AG09309 (cell line): ENCODE data around the gene CBX8.

Source experiments
- DNase-seq: peaks from one replicate; pipeline ENCODE4 v3.0.0-alpha.2; 2010; ENCODE audit warnings: low read depth
- H3K4me3 ChIP-seq: 2 replicates; pipeline ENCODE4 v1.5.1; 2011; ENCODE audit warnings: mild to moderate bottlenecking, low read depth, low read length, moderate library complexity; ENCODE audit not compliant: control insufficient read depth
- CTCF ChIP-seq: IDR thresholded peaks from 2 replicates; pipeline ENCODE4 v1.5.1; 2011; ENCODE audit warnings: mild to moderate bottlenecking, low read depth, low read length, inconsistent platforms; ENCODE audit not compliant: insufficient read depth, control insufficient read depth; ENCODE audit errors: missing control alignments

The CBX8 gene

DNA sequence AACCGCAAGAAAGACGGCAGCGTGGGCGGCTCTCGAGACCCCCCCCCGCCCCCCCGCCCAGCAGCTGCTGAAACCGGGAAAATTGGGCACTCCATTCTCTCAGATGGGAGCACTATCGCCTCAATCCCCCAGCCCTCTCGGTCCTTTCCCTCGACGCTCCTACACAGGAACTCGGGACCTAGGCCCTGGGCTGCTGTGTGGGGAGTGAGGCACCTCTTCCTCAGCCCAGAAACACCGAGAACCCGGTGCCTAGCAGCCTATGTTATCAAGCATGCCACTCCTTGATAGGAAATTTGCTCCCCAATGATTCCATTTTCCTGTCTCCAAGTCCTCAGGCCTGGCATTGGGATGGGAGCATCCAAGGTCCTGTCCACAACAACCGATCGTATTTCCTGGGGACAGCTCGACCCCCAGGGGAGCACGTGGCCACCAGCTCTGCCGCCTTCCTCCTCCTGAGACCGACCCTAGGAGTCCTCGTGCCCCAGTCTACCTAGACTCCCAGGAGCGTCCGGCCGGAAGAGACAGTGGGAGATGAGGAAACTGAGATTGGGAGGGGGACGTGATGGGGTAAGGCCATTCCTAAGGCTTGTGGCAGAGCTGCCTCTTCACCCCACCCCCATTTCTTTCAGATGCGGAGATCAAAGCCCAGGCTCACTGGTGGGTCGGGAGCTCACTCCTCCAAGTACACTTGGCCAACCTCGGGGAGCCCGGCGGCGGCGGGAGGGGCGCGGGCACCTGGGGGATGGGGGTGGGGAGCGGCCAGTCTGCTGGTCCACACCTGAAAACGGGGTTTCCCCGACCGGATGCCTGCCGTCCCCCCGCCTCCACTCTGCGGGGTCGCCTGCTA is 17.5 kb upstream of the CBX8 start:
- no peak for DNase-seq
- no peak overlapping the region for H3K4me3 ChIP-seq
- no peak for TF ChIP-seq CTCF

DNA sequence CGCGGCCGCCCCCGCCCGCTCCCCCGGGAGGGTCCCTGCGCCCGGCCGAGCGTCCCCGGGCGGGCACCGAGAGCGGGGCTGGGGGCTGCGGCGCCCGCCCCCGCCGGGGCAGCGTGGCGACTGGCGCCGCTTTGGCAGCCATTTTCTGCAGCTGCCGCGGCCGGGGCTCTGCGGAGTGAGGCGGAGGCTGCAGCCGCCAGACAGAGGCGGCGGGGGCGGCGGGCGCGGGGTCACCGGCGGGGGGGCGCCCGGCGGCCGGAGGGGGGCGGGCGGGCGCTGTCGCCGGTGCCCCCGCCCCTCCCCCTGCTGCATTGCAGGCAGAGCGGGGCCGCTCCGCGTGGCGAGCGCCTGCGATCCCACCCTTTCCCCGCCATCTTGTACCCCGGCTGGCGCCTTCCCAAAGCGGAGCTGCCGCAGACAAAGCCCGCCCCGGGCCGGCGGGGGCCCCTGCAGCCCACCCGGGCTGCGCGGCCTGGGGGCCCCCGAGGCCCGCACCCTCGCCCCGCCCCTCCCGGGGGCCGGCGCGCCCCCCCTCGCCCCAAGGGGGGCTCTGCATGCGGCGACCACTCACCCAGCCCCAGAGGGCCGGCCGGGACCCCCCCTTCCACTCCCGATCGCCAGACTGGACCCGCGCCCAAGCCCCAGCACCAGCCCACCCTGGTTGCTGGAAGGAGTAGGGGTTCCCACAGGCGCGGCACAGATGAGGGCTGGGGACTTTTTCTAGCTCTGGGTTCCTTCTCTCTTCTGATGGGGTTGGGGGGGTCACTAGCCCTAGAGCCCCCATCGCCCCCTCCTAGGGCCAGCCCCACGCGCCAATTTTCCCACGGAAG is 16.6 kb upstream of the CBX8 start:
- peak overlapping the region; percentile 16; the same call in 1 of the 2 replicates for H3K4me3 ChIP-seq
- DNase-seq, result no peak
- no peak for TF ChIP-seq CTCF

DNA sequence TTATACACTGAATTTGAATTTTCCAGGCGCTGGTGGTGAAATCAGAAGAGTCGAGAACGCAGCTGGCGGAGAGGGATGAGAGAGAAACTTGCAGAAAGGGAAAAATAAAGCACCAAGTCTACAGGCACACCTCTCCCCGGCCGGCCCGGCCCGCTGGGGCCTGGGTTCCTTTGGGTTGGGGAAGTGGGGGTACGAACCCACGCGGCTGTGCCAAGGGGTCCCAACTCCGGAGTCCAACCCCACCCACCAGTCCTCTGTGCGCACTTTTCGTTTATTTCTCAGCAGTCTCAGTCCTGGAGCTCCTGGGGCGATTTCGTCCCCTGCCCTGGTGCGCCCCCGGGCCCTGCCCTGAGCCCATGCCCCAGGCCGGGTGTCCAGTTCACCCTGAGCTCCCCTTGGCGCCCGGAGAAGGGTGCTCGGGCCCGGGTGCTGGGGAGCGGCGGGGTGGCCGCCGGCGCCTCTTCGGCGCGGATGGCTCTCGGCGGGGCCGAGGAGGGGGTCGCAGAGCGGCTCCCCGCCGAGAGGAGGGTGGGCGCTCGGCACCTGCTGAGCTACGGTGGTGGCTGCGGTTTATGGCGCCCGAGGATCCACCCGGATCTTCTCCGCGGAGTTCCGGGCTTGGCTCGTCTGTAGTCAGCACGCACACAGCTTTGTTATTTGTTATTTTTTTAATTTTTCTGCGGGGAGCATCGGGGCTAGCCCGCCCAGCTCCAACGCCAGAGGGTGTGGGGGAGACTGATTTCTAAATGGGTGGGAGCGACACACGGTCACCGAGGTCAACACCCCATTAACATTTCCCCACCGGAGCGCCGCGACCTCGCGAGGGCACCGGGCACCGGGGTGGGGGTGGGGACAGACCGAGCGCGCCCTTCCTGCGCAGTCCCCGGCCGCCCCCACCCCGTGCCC is 15.7 kb upstream of the CBX8 start:
- peak overlapping the region; percentile 22 for H3K4me3 ChIP-seq
- DNase-seq, result no peak
- TF ChIP-seq CTCF, result no peak

GRCh38 chr17:79811868-79812352 is 15.0 kb upstream of the CBX8 start:
- no peak overlapping the region for H3K4me3 ChIP-seq
- DNase-seq, result no peak

GRCh38 chr17:79811011-79811867 is 14.4 kb upstream of the CBX8 start:
- no peak for DNase-seq
- peak; percentile 47 for TF ChIP-seq CTCF
- no peak overlapping the region for H3K4me3 ChIP-seq

More at GRCh38 chr17:79811868-79812352, 15.0 kb upstream of the CBX8 start:
- no peak for TF ChIP-seq CTCF
